Osteocyte (in vitro differentiated cells): ENCODE data around the gene TMEM250. TPM values are rescaled to one million over a fixed set of nuclear protein-coding genes. Genes with fewer than 3 reads are reported as not detected.

ENCODE experiments used
- DNase-seq: peaks from one replicate; pipeline ENCODE4 v3.0.0; 2021; ENCODE audit warnings: mixed read lengths; ENCODE audit not compliant: unreplicated experiment; ENCODE audit errors: extremely low spot score
- H3K27ac Mint-ChIP-seq: one replicate; pipeline ENCODE4 v1.8.0; 2021; ENCODE audit warnings: mild to moderate bottlenecking, mixed read lengths; ENCODE audit not compliant: unreplicated experiment
- H3K27me3 Mint-ChIP-seq: one replicate; pipeline ENCODE4 v1.8.0; 2021; ENCODE audit warnings: mixed read lengths; ENCODE audit not compliant: unreplicated experiment
- H3K36me3 Mint-ChIP-seq: one replicate; pipeline ENCODE4 v1.8.0; 2021; ENCODE audit warnings: mixed read lengths; ENCODE audit not compliant: unreplicated experiment
- H3K4me1 Mint-ChIP-seq: one replicate; pipeline ENCODE4 v1.8.0; 2021; ENCODE audit warnings: mixed read lengths; ENCODE audit not compliant: unreplicated experiment
- H3K4me3 Mint-ChIP-seq: one replicate; pipeline ENCODE4 v1.8.0; 2021; ENCODE audit warnings: mild to moderate bottlenecking, moderate library complexity, mixed read lengths; ENCODE audit not compliant: unreplicated experiment
- H3K9me3 Mint-ChIP-seq: one replicate; pipeline ENCODE4 v1.8.0; 2021; ENCODE audit warnings: mixed read lengths; ENCODE audit not compliant: unreplicated experiment
- total RNA-seq: library from RNA; stranded (reverse); gene quantifications from 2 replicates; pipeline ENCODE4 v1.2.1, GENCODE V29; 2021
- TF ChIP-seq, protein P1 (sequence below): fragments of 200-600 bp; sonication (generic); IDR thresholded peaks from 2 replicates; pipeline ENCODE4 v1.5.0; 2021; ENCODE audit warnings: antibody characterized with exemption, mild to moderate bottlenecking, moderate library complexity

Gene TMEM250
- total RNA-seq, 1 donor from 2014 or later = 34.0 TPM

DNA sequence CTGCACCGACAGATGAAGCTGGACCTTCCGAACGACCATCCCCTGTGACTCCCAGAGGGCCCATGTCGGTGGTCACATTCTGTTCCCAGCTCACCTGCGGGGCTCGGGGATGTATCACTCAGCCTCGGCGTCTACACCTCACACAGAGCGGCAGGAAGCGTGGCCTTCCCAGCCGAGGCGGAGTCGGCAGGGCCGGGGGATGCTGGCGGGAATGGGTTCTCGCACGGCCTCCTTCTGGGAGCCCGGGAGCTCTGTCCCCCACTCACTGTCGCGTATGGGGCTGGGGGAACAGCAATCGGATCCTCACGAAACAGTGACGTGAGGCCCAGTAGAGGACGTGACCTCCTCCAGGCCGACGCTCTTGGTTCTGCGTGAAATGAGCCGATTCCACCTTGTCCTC is 44.0 kb downstream of the TMEM250 start:
- Mint-ChIP-seq H3K27me3 (no peaks in the 10 kb centered on the region), H3K9me3 (no peaks in the 10 kb centered on the region), H3K4me3 (no peak overlapping the region), H3K4me1 (peaks cover 29% of the 10 kb centered on the region), H3K27ac (no peak overlapping the region), H3K36me3 (peaks cover 11% of the 10 kb centered on the region)
- DNase-seq = no peak
- TF ChIP-seq, protein P1, sequence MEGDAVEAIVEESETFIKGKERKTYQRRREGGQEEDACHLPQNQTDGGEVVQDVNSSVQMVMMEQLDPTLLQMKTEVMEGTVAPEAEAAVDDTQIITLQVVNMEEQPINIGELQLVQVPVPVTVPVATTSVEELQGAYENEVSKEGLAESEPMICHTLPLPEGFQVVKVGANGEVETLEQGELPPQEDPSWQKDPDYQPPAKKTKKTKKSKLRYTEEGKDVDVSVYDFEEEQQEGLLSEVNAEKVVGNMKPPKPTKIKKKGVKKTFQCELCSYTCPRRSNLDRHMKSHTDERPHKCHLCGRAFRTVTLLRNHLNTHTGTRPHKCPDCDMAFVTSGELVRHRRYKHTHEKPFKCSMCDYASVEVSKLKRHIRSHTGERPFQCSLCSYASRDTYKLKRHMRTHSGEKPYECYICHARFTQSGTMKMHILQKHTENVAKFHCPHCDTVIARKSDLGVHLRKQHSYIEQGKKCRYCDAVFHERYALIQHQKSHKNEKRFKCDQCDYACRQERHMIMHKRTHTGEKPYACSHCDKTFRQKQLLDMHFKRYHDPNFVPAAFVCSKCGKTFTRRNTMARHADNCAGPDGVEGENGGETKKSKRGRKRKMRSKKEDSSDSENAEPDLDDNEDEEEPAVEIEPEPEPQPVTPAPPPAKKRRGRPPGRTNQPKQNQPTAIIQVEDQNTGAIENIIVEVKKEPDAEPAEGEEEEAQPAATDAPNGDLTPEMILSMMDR = no peak

Other genes with a start within 250 kb of the TMEM250 start
- 34.4 and 37.1 TPM in 2 replicates for gene CAMSAP1, start 211.3 kb downstream of the TMEM250 start, total RNA-seq
- gene UBAC1, start 157.5 kb downstream of the TMEM250 start, total RNA-seq = 38.9 and 41.9 TPM in 2 replicates
- 40.1 and 41.4 TPM in 2 replicates for gene NACC2, start 23.6 kb downstream of the TMEM250 start, total RNA-seq
- gene LHX3, start 86.3 kb upstream of the TMEM250 start, total RNA-seq = not detected in 2 replicates
- gene QSOX2, start 126.9 kb upstream of the TMEM250 start, total RNA-seq = 15.5 and 17.1 TPM in 2 replicates
- not detected in 2 replicates for gene CCDC187, start 185.2 kb upstream of the TMEM250 start, total RNA-seq
- 32.5 and 37.1 TPM in 2 replicates for gene GPSM1, start 208.7 kb upstream of the TMEM250 start, total RNA-seq
- gene DNLZ, start 244.9 kb upstream of the TMEM250 start, total RNA-seq = 16.6 and 17.6 TPM in 2 replicates